Measurements from ENCODE around the gene ECHDC3. TPM values are rescaled to one million over a fixed set of nuclear protein-coding genes. Genes with fewer than 3 reads are reported as not detected.

ECHDC3 gene
- total RNA-seq, 4 donors from 2014 or later = 137 to 711 (median 391) TPM

DNA sequence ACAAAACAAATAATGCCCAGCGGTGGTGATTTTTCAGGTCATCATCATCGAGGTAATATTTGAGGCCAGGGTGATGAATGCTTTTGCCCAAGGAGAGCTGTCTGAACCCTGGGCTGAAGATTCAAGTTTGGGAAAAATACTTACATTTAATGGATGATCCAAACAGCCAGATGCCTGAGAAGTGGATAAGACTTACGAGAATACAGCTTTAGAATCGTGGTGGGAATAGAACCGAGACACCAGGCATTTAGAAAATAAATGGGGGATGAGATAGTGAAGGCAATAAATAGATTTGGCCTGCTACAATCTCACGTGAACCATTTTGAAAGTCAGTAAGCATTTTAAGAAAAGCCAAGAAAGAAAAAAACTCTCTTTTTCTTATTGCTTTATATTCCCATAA, 68.8 kb downstream of the ECHDC3 start:
- TF ChIP-seq, protein P1, sequence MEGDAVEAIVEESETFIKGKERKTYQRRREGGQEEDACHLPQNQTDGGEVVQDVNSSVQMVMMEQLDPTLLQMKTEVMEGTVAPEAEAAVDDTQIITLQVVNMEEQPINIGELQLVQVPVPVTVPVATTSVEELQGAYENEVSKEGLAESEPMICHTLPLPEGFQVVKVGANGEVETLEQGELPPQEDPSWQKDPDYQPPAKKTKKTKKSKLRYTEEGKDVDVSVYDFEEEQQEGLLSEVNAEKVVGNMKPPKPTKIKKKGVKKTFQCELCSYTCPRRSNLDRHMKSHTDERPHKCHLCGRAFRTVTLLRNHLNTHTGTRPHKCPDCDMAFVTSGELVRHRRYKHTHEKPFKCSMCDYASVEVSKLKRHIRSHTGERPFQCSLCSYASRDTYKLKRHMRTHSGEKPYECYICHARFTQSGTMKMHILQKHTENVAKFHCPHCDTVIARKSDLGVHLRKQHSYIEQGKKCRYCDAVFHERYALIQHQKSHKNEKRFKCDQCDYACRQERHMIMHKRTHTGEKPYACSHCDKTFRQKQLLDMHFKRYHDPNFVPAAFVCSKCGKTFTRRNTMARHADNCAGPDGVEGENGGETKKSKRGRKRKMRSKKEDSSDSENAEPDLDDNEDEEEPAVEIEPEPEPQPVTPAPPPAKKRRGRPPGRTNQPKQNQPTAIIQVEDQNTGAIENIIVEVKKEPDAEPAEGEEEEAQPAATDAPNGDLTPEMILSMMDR (IDR thresholded peaks at IDR 0.05; ENCODE audit: low read depth) = no peak

DNA sequence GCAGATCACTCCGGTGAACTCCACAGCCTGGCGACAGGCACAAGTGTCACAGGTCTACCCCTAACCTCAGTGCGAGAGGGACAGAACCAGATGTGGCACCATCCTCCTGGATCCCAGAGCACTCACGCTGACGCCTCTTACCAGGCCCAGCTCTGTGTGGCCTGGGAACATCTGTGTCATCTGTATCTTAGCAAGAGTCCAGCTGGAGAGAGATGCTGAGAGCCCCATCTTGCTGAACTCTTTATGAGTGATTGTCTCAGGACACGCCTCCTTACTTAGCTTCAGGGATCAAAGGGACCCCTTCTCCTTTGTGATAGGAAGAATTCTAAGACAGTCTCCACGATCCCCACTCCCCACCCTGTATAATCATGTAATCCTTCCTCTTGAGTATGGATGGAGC, 71.0 kb downstream of the ECHDC3 start:
- TF ChIP-seq, protein P1 (IDR thresholded peaks at IDR 0.05; ENCODE audit: low read depth) = no peak

Other genes starting within 250 kb of the ECHDC3 start
- gene USP6NL, start 130.7 kb upstream of the ECHDC3 start, total RNA-seq = 10 to 100 TPM; 13.2 to 24.6 (median 19.4) TPM
- 1 to 10 TPM; 3.4 to 8.1 (median 5.3) TPM for gene PROSER2, start 81.0 kb downstream of the ECHDC3 start, total RNA-seq